ENCODE measurements around the gene ADAM21.
A peak's percentile ranks its signal among the peaks of the same experiment; 100 is the strongest.
"Not testable (repeated sequence)": the region's sequence is repeated elsewhere in the genome, so short reads cannot be mapped to it uniquely, and the experiment has no call there.

ADAM21 gene

DNA sequence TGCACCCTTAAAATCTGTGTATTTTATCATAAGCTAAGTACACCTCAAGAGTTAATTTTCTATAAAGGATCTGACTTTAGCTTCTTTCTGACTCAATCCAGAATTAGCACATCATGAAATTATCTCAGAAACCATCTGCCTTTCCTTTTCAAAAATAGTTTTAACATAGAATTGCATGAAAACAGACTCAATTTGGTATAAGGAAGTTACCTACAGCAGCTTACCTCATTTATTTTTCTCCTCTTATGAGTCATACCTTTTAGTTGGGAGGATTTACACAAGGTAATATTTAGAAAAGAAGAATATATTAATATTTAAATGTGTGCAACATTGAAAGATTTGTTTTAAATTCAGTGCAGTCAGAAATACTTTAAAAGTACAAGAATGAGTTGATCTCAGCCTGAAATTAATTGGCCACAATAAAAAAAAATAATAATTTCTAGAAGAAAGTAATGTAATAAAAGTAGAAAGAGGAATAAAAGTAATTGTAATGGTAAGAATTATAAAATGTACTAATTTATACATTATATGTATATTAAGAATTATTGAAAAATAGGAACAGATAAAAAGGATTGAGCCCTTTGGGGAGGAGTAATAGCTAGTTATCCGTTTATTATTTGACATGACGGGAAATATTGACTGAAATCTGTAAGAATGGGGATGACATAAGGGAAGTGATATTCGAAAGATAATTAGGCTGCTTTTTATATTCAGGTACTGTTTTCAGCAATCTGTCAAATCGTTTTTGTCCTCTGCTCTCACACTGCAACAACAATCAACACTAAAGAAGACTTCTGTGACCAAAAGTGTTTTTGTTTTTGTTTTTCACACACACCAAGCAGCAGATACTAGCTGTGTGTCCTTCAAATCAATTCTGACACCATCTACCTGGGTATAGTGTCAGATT, 20.5 kb downstream of the ADAM21 start:
- peak overlapping the region; percentile 97 for H3K27ac ChIP-seq (ENCODE audit: low read length)
- no peaks in the 10 kb centered on the region for H3K79me2 ChIP-seq (ENCODE audit: low read length)
- peaks cover 61% of the 10 kb centered on the region for H3K4me1 ChIP-seq (ENCODE audit: low read length)
- H3K4me2 ChIP-seq (ENCODE audit: low read length) = peak overlapping the region; percentile 80
- no peaks in the 10 kb centered on the region for H3K9me3 ChIP-seq (ENCODE audit: insufficient read depth, low read length)
- H4K20me1 ChIP-seq (ENCODE audit: insufficient read depth, low read length) = no peaks in the 10 kb centered on the region
- no peaks in the 10 kb centered on the region for H3K27me3 ChIP-seq (ENCODE audit: low read depth, low read length)
- H2AFZ ChIP-seq (ENCODE audit: low read depth, low read length) = no peak overlapping the region
- TF ChIP-seq, protein P1, sequence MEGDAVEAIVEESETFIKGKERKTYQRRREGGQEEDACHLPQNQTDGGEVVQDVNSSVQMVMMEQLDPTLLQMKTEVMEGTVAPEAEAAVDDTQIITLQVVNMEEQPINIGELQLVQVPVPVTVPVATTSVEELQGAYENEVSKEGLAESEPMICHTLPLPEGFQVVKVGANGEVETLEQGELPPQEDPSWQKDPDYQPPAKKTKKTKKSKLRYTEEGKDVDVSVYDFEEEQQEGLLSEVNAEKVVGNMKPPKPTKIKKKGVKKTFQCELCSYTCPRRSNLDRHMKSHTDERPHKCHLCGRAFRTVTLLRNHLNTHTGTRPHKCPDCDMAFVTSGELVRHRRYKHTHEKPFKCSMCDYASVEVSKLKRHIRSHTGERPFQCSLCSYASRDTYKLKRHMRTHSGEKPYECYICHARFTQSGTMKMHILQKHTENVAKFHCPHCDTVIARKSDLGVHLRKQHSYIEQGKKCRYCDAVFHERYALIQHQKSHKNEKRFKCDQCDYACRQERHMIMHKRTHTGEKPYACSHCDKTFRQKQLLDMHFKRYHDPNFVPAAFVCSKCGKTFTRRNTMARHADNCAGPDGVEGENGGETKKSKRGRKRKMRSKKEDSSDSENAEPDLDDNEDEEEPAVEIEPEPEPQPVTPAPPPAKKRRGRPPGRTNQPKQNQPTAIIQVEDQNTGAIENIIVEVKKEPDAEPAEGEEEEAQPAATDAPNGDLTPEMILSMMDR (IDR thresholded peaks at IDR 0.05; ENCODE audit: low read depth, low read length) = no peak
- TF ChIP-seq EZH2phosphoT487 (IDR thresholded peaks at IDR 0.05; ENCODE audit: low read depth) = no peak
- peak overlapping the region; percentile 52; the same call in 1 of the 2 replicates for H3K4me3 ChIP-seq (ENCODE audit: low read length)
- H3K9ac ChIP-seq (ENCODE audit: low read length) = peak overlapping the region; percentile 58
- H3K36me3 ChIP-seq (replicated peaks; ENCODE audit: low read depth, low read length) = peaks cover 13% of the 10 kb centered on the region

GRCh38 chr14:70473825-70474224, 21.9 kb downstream of the ADAM21 start:
- no peaks in the 10 kb centered on the region for H3K9me3 ChIP-seq (ENCODE audit: insufficient read depth, low read length)
- peak overlapping the region; percentile 20; the same call in 1 of the 2 replicates for H3K9ac ChIP-seq (ENCODE audit: low read length)
- no peak overlapping the region for H3K4me3 ChIP-seq (ENCODE audit: low read length)
- H3K27ac ChIP-seq (ENCODE audit: low read length) = peak overlapping the region; percentile 97
- no peaks in the 10 kb centered on the region for H4K20me1 ChIP-seq (ENCODE audit: insufficient read depth, low read length)
- peak overlapping the region; percentile 42 for H3K4me2 ChIP-seq (ENCODE audit: low read length)
- no peak for TF ChIP-seq EZH2phosphoT487 (IDR thresholded peaks at IDR 0.05; ENCODE audit: low read depth)
- TF ChIP-seq, protein P1 (IDR thresholded peaks at IDR 0.05; ENCODE audit: low read depth, low read length) = no peak
- peaks cover 48% of the 10 kb centered on the region for H3K4me1 ChIP-seq (ENCODE audit: low read length)
- H2AFZ ChIP-seq (ENCODE audit: low read depth, low read length) = 0 out of 2 replicates have a peak overlapping the region, but pooled peaks have one; percentile 21
- no peaks in the 10 kb centered on the region for H3K27me3 ChIP-seq (ENCODE audit: low read depth, low read length)
- H3K79me2 ChIP-seq (ENCODE audit: low read length) = no peaks in the 10 kb centered on the region
- peaks cover 8% of the 10 kb centered on the region for H3K36me3 ChIP-seq (replicated peaks; ENCODE audit: low read depth, low read length)

GRCh38 chr14:70475459-70475858, 23.5 kb downstream of the ADAM21 start:
- H3K4me2 ChIP-seq (ENCODE audit: low read length); H3K27me3 ChIP-seq (ENCODE audit: low read depth, low read length); H4K20me1 ChIP-seq (ENCODE audit: insufficient read depth, low read length); H3K9ac ChIP-seq (ENCODE audit: low read length); H3K4me3 ChIP-seq (ENCODE audit: low read length); H2AFZ ChIP-seq (ENCODE audit: low read depth, low read length); H3K9me3 ChIP-seq (ENCODE audit: insufficient read depth, low read length); H3K79me2 ChIP-seq (ENCODE audit: low read length); H3K27ac ChIP-seq (ENCODE audit: low read length); H3K36me3 ChIP-seq (replicated peaks; ENCODE audit: low read depth, low read length): not testable (repeated sequence)
- peaks cover 38% of the 10 kb centered on the region for H3K4me1 ChIP-seq (ENCODE audit: low read length)

GRCh38 chr14:70477356-70478105, 25.6 kb downstream of the ADAM21 start:
- H3K36me3 ChIP-seq (replicated peaks; ENCODE audit: low read depth, low read length); H3K9me3 ChIP-seq (ENCODE audit: insufficient read depth, low read length); H3K4me2 ChIP-seq (ENCODE audit: low read length); H2AFZ ChIP-seq (ENCODE audit: low read depth, low read length); H3K79me2 ChIP-seq (ENCODE audit: low read length); H4K20me1 ChIP-seq (ENCODE audit: insufficient read depth, low read length); H3K4me3 ChIP-seq (ENCODE audit: low read length); H3K9ac ChIP-seq (ENCODE audit: low read length); H3K27me3 ChIP-seq (ENCODE audit: low read depth, low read length); H3K27ac ChIP-seq (ENCODE audit: low read length): not testable (repeated sequence)
- peaks cover 22% of the 10 kb centered on the region for H3K4me1 ChIP-seq (ENCODE audit: low read length)
